D721Med (cell line): ENCODE measurements around the gene TRAK1.

Source experiments
- DNase-seq: peaks from one replicate; pipeline ENCODE4 v3.0.0; 2011; ENCODE audit warnings: low spot score; ENCODE audit not compliant: insufficient read length
- FAIRE-seq: peaks from 2 replicates; lab custom pipeline; 2011; peaks lifted over from hg19 to GRCh38; lab: Jason Lieb, UNC
- TF ChIP-seq, protein P1 (sequence below): IDR thresholded peaks from 2 replicates; pipeline ENCODE4 v1.5.1; 2012; ENCODE audit warnings: mild to moderate bottlenecking, control low read depth; ENCODE audit not compliant: insufficient read depth; ENCODE audit errors: missing control alignments

TRAK1 gene

GRCh38 chr3:42139621-42140453, 48.7 kb downstream of the TRAK1 start:
- TF ChIP-seq, protein P1, sequence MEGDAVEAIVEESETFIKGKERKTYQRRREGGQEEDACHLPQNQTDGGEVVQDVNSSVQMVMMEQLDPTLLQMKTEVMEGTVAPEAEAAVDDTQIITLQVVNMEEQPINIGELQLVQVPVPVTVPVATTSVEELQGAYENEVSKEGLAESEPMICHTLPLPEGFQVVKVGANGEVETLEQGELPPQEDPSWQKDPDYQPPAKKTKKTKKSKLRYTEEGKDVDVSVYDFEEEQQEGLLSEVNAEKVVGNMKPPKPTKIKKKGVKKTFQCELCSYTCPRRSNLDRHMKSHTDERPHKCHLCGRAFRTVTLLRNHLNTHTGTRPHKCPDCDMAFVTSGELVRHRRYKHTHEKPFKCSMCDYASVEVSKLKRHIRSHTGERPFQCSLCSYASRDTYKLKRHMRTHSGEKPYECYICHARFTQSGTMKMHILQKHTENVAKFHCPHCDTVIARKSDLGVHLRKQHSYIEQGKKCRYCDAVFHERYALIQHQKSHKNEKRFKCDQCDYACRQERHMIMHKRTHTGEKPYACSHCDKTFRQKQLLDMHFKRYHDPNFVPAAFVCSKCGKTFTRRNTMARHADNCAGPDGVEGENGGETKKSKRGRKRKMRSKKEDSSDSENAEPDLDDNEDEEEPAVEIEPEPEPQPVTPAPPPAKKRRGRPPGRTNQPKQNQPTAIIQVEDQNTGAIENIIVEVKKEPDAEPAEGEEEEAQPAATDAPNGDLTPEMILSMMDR, result no peak
- no peak for FAIRE-seq
- no peak for DNase-seq

GRCh38 chr3:42140665-42141203, 49.6 kb downstream of the TRAK1 start:
- no peak for DNase-seq
- TF ChIP-seq, protein P1, result no peak
- no peak for FAIRE-seq

GRCh38 chr3:42143440-42143839, 52.3 kb downstream of the TRAK1 start:
- DNase-seq, result no peak
- FAIRE-seq, result no peak
- TF ChIP-seq, protein P1, result no peak

- DNase-seq (no peak), FAIRE-seq (no peak)
- TF ChIP-seq, protein P1, result no peak
Observed at GRCh38 chr3:42144209-42144608, 53.1 kb downstream of the TRAK1 start.

DNA sequence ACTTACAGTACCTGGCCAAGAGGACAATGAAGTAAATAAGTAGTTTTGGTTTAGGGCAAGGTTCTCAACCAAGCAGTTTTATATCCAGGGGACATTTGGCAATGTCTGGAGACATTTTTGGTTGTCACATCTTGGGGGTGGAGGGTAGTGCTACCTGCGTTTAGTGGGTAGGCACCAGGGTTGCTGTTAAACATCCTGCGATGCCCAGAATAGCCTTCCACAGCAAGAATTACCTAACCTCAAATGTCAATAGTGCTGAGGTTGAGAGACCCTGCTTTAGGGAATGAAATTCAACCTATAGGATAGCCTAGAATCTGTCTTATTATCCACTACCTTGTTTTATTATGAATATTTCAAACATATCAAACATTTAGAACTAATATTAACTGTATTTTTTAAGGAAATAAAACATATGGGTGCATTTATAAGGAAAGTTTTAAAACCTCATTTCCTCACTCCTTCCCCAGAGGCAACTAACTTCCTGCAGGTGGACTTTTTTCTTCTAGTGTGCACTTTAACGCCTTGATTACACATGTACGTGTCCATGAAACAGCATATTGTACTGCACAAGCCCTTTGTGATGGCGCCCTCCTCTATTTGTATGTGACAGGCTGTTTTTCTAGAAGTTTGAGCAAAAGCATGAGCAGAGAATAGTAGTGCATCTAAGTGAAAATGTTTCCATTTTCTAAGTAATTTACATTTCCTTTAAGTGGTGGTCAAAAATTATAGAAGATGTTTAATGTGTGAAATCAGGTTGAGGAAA, 57.1 kb downstream of the TRAK1 start:
- TF ChIP-seq, protein P1, result no peak
- DNase-seq (no peak), FAIRE-seq (no peak)

- no peak for DNase-seq
- no peak for FAIRE-seq
- TF ChIP-seq, protein P1, result no peak
Observed at GRCh38 chr3:42148982-42149432, 57.9 kb downstream of the TRAK1 start.

DNA sequence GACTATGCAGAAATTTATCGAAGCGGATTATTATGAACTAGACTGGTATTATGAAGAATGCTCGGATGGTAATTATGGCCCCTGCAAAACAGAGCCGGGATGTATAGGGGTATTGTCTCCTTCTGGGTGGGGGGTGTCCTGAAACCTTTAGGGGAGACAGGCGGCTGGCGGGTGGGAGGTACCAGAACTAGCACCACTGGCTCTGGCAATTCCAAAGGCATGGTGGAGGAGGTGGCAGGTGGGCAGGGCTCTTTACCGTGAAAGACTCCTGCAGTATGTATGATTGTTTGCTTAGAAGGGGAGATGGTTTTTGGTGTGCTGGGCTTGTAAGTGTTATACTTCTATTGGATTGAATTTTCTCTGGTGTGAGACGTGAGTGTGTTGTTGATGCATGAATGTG, 58.4 kb downstream of the TRAK1 start:
- TF ChIP-seq, protein P1, result no peak
- FAIRE-seq (no peak), DNase-seq (no peak)
